Epithelial cell of proximal tubule (primary cell): ENCODE results near the gene MPZL2. TPM values are rescaled to one million over a fixed set of nuclear protein-coding genes. Genes with fewer than 3 reads are reported as not detected.

Experiments used
- DNase-seq: peaks from one replicate; pipeline ENCODE4 v3.0.0-alpha.2; 2011; ENCODE audit warnings: low read depth
- H3K4me3 ChIP-seq: 2 replicates; pipeline ENCODE4 v1.5.1; 2011; ENCODE audit warnings: low read depth, mild to moderate bottlenecking, low read length
- total RNA-seq: library from RNA; depleted of rRNA; stranded (reverse); fragments of >200 nt; gene quantifications from 2 replicates; pipeline ENCODE4 v1.2.3, GENCODE V29; 2015
- TF ChIP-seq, protein P1 (sequence below): conservative IDR thresholded peaks from 2 replicates; pipeline ENCODE4 v1.5.1; 2012; ENCODE audit warnings: low read depth, mild to moderate bottlenecking, low read length

Gene MPZL2
- total RNA-seq, 1 donor from 2014 or later: 19.9 TPM

DNA sequence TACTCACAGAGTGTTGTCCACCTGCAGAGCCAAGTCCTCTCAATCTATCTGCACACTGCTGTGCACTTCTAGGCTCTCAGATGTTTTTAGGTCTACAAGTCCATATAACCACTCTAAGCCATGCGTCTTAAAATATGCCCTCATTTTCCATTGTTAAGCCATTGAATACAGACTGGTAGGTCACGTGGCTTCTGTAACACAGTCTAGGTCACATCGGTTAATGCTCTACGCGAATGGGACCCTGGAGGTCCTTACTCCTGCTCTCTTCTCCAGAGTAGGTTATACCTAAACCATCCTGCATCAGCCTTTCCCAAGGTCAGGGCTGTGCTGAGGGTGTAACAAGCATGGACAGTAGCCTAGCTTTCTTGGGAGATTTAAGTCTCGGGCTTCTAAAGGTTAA is 40.1 kb downstream of the MPZL2 start:
- TF ChIP-seq, protein P1, sequence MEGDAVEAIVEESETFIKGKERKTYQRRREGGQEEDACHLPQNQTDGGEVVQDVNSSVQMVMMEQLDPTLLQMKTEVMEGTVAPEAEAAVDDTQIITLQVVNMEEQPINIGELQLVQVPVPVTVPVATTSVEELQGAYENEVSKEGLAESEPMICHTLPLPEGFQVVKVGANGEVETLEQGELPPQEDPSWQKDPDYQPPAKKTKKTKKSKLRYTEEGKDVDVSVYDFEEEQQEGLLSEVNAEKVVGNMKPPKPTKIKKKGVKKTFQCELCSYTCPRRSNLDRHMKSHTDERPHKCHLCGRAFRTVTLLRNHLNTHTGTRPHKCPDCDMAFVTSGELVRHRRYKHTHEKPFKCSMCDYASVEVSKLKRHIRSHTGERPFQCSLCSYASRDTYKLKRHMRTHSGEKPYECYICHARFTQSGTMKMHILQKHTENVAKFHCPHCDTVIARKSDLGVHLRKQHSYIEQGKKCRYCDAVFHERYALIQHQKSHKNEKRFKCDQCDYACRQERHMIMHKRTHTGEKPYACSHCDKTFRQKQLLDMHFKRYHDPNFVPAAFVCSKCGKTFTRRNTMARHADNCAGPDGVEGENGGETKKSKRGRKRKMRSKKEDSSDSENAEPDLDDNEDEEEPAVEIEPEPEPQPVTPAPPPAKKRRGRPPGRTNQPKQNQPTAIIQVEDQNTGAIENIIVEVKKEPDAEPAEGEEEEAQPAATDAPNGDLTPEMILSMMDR: no peak
- H3K4me3 ChIP-seq: no peak overlapping the region
- DNase-seq: no peak

DNA sequence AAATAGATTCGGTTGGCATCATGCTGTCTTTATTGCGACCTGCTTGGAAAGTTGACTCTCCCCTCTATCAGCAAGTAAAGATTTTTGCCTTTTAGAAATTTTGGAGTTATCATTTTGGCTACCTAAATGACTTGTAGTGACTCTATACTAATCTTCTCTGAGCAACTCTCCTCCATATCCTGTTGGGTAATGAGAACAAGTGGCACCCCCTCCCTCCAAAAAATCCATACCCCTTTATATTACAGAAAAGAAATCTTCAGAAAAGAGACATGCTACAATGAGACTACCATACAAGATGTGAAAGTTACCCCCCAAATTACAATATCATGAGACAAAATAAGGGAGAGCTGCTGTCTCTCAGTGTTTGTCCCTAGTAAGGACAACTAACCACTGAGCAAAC is 40.5 kb downstream of the MPZL2 start:
- DNase-seq: no peak
- TF ChIP-seq, protein P1: no peak
- H3K4me3 ChIP-seq: no peak overlapping the region

DNA sequence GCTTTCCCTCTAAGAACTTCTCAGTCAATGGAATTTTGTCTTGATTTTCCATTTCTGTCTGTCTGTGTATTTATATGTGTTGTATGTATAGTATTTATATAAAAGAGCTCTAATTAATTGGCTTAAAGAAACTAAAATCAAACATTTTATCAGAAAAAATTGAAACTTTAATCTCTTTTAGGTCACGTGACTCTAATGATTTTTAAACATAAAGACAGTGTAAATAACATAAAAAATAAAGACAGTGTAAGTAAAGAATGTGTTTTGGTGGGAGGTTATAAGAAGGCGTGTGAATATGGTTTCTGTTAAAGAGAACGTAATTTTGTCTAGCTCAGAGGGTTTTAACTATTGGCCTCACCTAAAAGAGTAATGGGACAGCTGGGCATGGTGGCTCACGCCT is 41.7 kb downstream of the MPZL2 start:
- TF ChIP-seq, protein P1: no peak
- H3K4me3 ChIP-seq: no peak overlapping the region
- DNase-seq: no peak

DNA sequence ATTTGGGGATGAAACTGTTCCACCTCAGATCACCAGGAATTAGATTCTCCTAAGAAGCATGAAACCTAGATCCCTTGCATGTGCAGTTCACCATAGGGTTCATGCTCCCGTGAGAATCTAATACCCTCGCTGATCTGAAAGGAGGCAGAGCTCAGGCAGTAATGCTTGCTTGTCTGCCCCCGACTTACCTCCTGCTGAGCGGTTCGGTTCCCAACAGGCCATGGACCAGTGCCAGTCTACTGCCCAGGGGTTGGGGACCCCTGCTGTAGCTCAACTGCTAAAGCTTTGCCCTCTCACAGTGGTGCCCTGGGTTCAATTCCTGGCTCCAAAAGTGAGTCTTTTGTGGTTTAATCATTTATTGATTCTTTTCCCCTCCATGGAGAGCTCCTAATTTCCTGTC is 42.7 kb downstream of the MPZL2 start:
- no peak for DNase-seq
- no peak overlapping the region for H3K4me3 ChIP-seq
- TF ChIP-seq, protein P1: no peak

DNA sequence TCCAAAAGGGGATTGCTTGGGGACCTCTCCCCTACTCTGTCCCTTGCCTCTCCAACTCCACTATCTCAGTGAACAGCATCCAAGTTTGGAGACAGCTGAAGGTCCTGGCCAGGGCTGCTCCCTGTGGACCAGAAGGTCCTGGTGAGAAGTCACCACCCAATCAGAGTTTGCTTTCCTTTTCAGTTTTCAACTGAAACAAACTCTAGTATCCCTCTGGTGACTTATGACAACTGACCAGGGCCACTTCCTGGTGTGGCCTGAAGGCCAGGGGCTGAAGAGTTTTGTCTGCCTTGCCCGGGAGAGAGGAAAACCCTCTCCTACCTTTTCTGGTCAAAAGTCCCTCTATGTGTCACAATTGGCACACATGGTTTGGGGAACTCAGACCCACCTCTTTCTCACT is 44.4 kb downstream of the MPZL2 start:
- no peak for DNase-seq
- TF ChIP-seq, protein P1: no peak
- no peak overlapping the region for H3K4me3 ChIP-seq

DNA sequence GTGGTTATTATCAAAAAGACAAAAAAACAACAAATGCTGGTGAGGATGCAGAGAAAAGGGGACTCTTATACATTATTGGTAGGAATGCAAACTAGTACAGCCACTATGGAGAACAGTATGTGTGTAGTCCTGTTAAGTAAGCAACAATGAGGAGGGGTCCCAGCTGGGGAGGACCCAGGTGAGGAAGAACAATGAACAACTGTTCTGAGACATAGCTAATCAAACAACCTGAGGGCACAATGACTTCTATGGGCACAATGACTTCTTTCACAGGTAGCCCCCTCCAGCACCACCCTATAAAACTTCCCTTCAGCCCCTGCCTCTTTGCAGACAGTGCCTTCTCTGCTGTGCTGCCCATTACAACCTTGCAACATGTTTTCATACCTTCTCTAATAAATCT is 44.9 kb downstream of the MPZL2 start:
- no peak overlapping the region for H3K4me3 ChIP-seq
- DNase-seq: no peak
- TF ChIP-seq, protein P1: no peak

DNA sequence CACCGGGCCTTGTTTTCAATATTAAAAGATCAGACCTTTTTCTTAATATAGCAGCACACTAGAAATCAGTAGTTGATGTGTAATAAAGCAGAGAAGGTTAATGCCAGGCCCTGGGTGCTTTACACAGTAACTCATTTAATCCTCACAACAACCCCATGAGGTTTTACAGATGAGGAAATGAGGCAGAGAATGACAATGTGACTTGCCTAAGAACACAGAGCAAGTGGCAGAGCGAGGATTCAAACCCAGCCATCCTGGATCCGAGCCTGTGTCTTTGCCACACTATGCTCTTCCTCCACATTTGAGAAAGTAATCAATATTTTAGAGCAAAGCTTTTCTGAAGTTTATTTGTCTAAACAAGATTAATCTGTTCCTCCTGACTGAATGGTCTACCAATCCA is 46.5 kb downstream of the MPZL2 start:
- H3K4me3 ChIP-seq: no peak overlapping the region
- no peak for DNase-seq
- TF ChIP-seq, protein P1: no peak
